IMR-90 (cell line): ENCODE results near the gene MAFF. TPM values are rescaled to one million over a fixed set of nuclear protein-coding genes. Genes with fewer than 3 reads are reported as not detected.
A peak's percentile ranks its signal among the peaks of the same experiment; 100 is the strongest.

Experiments
- ATAC-seq: fragments of 200-7000 bp; cut with Tn5 transposase; 2 replicates; pipeline ENCODE4 v1.9.1; 2020; ENCODE audit warnings: low read depth, mild to moderate bottlenecking, moderate library complexity
- BruUV-seq: library from RNA; stranded (reverse); fragments of 400-500 nt; replicated peaks from 2 replicates; lab custom pipeline; 2021; lab: Mats Ljungman, UMichigan
- CTCF ChIA-PET: fragments of 300-600 bp; formaldehyde crosslinking; extraction: SDS; loops from one replicate; lab custom pipeline; 2021; ENCODE audit warnings: antibody characterized with exemption; lab: Yijun Ruan, JAX
- POLR2A ChIA-PET: fragments of 300-600 bp; sonication (Branson Sonifier 250); formaldehyde crosslinking; loops from one replicate; lab custom pipeline; 2022; ENCODE audit warnings: antibody characterized with exemption; ENCODE audit not compliant: unreplicated experiment; lab: Charles Lee
- DNase-seq: peaks from one replicate; pipeline ENCODE4 v3.0.0; 2013
- H2AFZ ChIP-seq: replicated peaks from 2 replicates; pipeline ENCODE3; 2013; ENCODE audit warnings: low read length, mild to moderate bottlenecking; ENCODE audit not compliant: poor library complexity
- H2AK5ac ChIP-seq: 2 replicates; pipeline ENCODE4 v1.6.1; 2013; ENCODE audit warnings: low read depth, low read length, inconsistent platforms
- H2AK9ac ChIP-seq: replicated peaks from 2 replicates; pipeline ENCODE3; 2013; ENCODE audit warnings: mild to moderate bottlenecking, low read depth, low read length, moderate library complexity; ENCODE audit not compliant: poor library complexity
- H2BK120ac ChIP-seq: 2 replicates; pipeline ENCODE4 v1.6.1; 2013; ENCODE audit warnings: low read depth, low read length, inconsistent platforms
- H2BK15ac ChIP-seq: 3 replicates; pipeline ENCODE4 v1.6.1; 2013; ENCODE audit warnings: low read depth, low read length, inconsistent platforms
- H2BK20ac ChIP-seq: 2 replicates; pipeline ENCODE4 v1.6.1; 2013; ENCODE audit warnings: low read depth, mild to moderate bottlenecking, inconsistent platforms, low read length, moderate library complexity
- H2BK5ac ChIP-seq: 2 replicates; pipeline ENCODE4 v1.6.1; 2013; ENCODE audit warnings: mild to moderate bottlenecking, low read depth, low read length, inconsistent platforms; ENCODE audit not compliant: poor library complexity, severe bottlenecking
- H3K14ac ChIP-seq: replicated peaks from 2 replicates; pipeline ENCODE4 v1.6.1; 2013; ENCODE audit warnings: low read depth, low read length, inconsistent platforms
- H3K18ac ChIP-seq: 2 replicates; pipeline ENCODE4 v1.6.1; 2013; ENCODE audit warnings: low read depth, low read length, control low read depth
- H3K23ac ChIP-seq: 2 replicates; pipeline ENCODE4 v1.6.1; 2013; ENCODE audit warnings: low read depth, low read length, inconsistent platforms
- H3K27ac ChIP-seq: 2 replicates; pipeline ENCODE4 v1.5.1; 2013; ENCODE audit warnings: mild to moderate bottlenecking, control low read depth, low read length; ENCODE audit not compliant: insufficient read depth
- H3K27me3 ChIP-seq: 2 replicates; pipeline ENCODE4 v1.6.1; 2013; ENCODE audit warnings: low read length; ENCODE audit not compliant: control insufficient read depth, insufficient read depth
- H3K36me3 ChIP-seq: 2 replicates; pipeline ENCODE4 v1.6.1; 2013; ENCODE audit warnings: low read length, mixed read lengths; ENCODE audit not compliant: control insufficient read depth, insufficient read depth
- H3K4ac ChIP-seq: 2 replicates; pipeline ENCODE4 v1.6.1; 2013; ENCODE audit warnings: low read depth, low read length, inconsistent platforms
- H3K4me1 ChIP-seq: 2 replicates; pipeline ENCODE4 v1.6.1; 2013; ENCODE audit warnings: low read length, mixed read lengths; ENCODE audit not compliant: control insufficient read depth, insufficient read depth
- H3K4me2 ChIP-seq: 2 replicates; pipeline ENCODE4 v1.6.1; 2013; ENCODE audit warnings: low read depth, mild to moderate bottlenecking, control low read depth, low read length, moderate library complexity
- H3K4me3 ChIP-seq: 2 replicates; pipeline ENCODE4 v1.5.1; 2013; ENCODE audit warnings: low read depth, mild to moderate bottlenecking, control low read depth, low read length, moderate library complexity; ENCODE audit not compliant: insufficient read depth
- H3K56ac ChIP-seq: 2 replicates; pipeline ENCODE4 v1.6.1; 2013; ENCODE audit warnings: low read length, inconsistent platforms; ENCODE audit not compliant: insufficient read depth; ENCODE audit errors: extremely low read depth
- H3K79me1 ChIP-seq, 2 experiments: 2 replicates each; pipeline ENCODE4 v1.6.1; 2013; ENCODE audit warnings: low read length in 2 of 2, inconsistent platforms in 1 of 2, low read depth in 1 of 2
- H3K9ac ChIP-seq: 2 replicates; pipeline ENCODE4 v1.6.1; 2013; ENCODE audit warnings: low read depth, low read length, control low read depth
- H3K9me1 ChIP-seq: 2 replicates; pipeline ENCODE4 v1.6.1; 2013; ENCODE audit warnings: low read length, inconsistent platforms; ENCODE audit not compliant: insufficient read depth
- H3K9me3 ChIP-seq: 2 replicates; pipeline ENCODE4 v1.6.1; 2013; ENCODE audit warnings: low read length; ENCODE audit not compliant: control insufficient read depth, insufficient read depth
- H4K20me1 ChIP-seq: 2 replicates; pipeline ENCODE4 v1.6.1; 2013; ENCODE audit warnings: low read length, inconsistent platforms; ENCODE audit not compliant: insufficient read depth
- H4K5ac ChIP-seq: 2 replicates; pipeline ENCODE4 v1.6.1; 2013; ENCODE audit warnings: mild to moderate bottlenecking, low read depth, low read length, control low read depth
- H4K8ac ChIP-seq, 2 experiments: 2 replicates each; pipeline ENCODE4 v1.6.1; 2013; ENCODE audit warnings: low read depth in 2 of 2, low read length in 2 of 2, control low read depth in 1 of 2, inconsistent platforms in 1 of 2
- H4K91ac ChIP-seq: 2 replicates; pipeline ENCODE4 v1.6.1; 2013; ENCODE audit warnings: low read depth, low read length, inconsistent platforms; ENCODE audit not compliant: insufficient read depth
- BHLHE40 ChIP-seq: fragments of 150-350 bp; IDR thresholded peaks from 2 replicates; pipeline ENCODE4 v1.6.1; 2016; ENCODE audit warnings: mild to moderate bottlenecking, low read depth, low read length
- CEBPB ChIP-seq: IDR thresholded peaks from 2 replicates; pipeline ENCODE4 v1.6.1; 2012; ENCODE audit warnings: low read depth, low read length, improper control_type of control experiment
- CTCF ChIP-seq: conservative IDR thresholded peaks from 2 replicates; pipeline ENCODE4 v1.5.1; 2012; ENCODE audit warnings: mild to moderate bottlenecking, low read depth, low read length, improper control_type of control experiment
- FOS ChIP-seq: fragments of 150-350 bp; IDR thresholded peaks from 2 replicates; pipeline ENCODE4 v1.6.1; 2016; ENCODE audit warnings: low read depth, low read length
- MAFK ChIP-seq: IDR thresholded peaks from 2 replicates; pipeline ENCODE4 v1.6.1; 2012; ENCODE audit warnings: low read depth, low read length, improper control_type of control experiment
- MAZ ChIP-seq: IDR thresholded peaks from 2 replicates; pipeline ENCODE4 v1.6.1; 2012; ENCODE audit warnings: low read depth, mild to moderate bottlenecking, low read length, improper control_type of control experiment, moderate library complexity, borderline replicate concordance
- MXI1 ChIP-seq: IDR thresholded peaks from 2 replicates; pipeline ENCODE4 v1.6.1; 2012; ENCODE audit warnings: low read depth, mild to moderate bottlenecking, low read length, moderate library complexity, borderline replicate concordance
- NFE2L2 ChIP-seq: fragments of 150-350 bp; IDR thresholded peaks from 2 replicates; pipeline ENCODE4 v1.6.1; 2016; ENCODE audit warnings: low read depth, mild to moderate bottlenecking, low read length
- RAD21 ChIP-seq: IDR thresholded peaks from 2 replicates; pipeline ENCODE4 v1.6.1; 2012; ENCODE audit warnings: low read length, improper control_type of control experiment
- RCOR1 ChIP-seq: IDR thresholded peaks from 2 replicates; pipeline ENCODE4 v1.6.1; 2012; ENCODE audit warnings: mild to moderate bottlenecking, low read length, improper control_type of control experiment; ENCODE audit not compliant: insufficient replicate concordance
- RFX5 ChIP-seq: IDR thresholded peaks from 2 replicates; pipeline ENCODE4 v1.8.0; 2012; ENCODE audit warnings: low read depth, mild to moderate bottlenecking, low read length, moderate library complexity
- SMC3 ChIP-seq: fragments of 150-350 bp; IDR thresholded peaks from 2 replicates; pipeline ENCODE4 v1.6.1; 2016; ENCODE audit warnings: low read depth, mild to moderate bottlenecking, antibody characterized with exemption, low read length, moderate library complexity
- WGBS, 2 experiments: methylation state at CpG; one replicate each; pipeline versions ENCODE4 v1.1.5 to v1.1.7; 2013; ENCODE audit warnings: missing lambda C conversion rate in 2 of 2; ENCODE audit not compliant: insufficient read length in 1 of 2; ENCODE audit errors: extremely low coverage in 2 of 2; 5-methylcytosine and 5-hydroxymethylcytosine counted together
- dilution Hi-C: fragments of 300-500 bp; cut with HindIII; formaldehyde crosslinking; loops from one replicate; pipeline ENCODE4 v1.14.3; 2018; ENCODE audit warnings: low sequenced_read_pairs; ENCODE audit not compliant: unreplicated experiment
- in situ Hi-C: fragments of 300-500 bp; cut with MboI; formaldehyde crosslinking; loops from 3 replicates; pipeline ENCODE4 v1.14.3; 2019; ENCODE audit warnings: low sequenced_read_pairs, inconsistent platforms, mixed read lengths
- intact Hi-C: fragments of 100-400 bp; cut with micrococcal nuclease; formaldehyde crosslinking; loops from 2 replicates; pipeline ENCODE4 v1.10.0; 2022
- polyA plus RNA-seq, 3 experiments: library from polyadenylated mRNA; depleted of rRNA; stranded (reverse); fragments of >200 nt; gene quantifications; 2 replicates each; pipeline ENCODE4 v1.2.3, GENCODE V29; 2012; ENCODE audit warnings: low replicate concordance in 1 of 3
- total RNA-seq: library from RNA; depleted of rRNA; stranded (reverse); fragments of >200 nt; gene quantifications from 2 replicates; pipeline ENCODE4 v1.2.3, GENCODE V29; 2012
- TF ChIP-seq, protein P1 (sequence below): fragments of 150-350 bp; IDR thresholded peaks from 2 replicates; pipeline ENCODE4 v1.6.1; 2017; ENCODE audit warnings: mild to moderate bottlenecking, antibody characterized with exemption, low read length, low read depth
- TF ChIP-seq, protein P2 (sequence below): fragments of 150-350 bp; IDR thresholded peaks from 2 replicates; pipeline ENCODE4 v1.6.1; 2016; ENCODE audit warnings: low read depth, mild to moderate bottlenecking, low read length, moderate library complexity, borderline replicate concordance

The MAFF gene
- total and polyA plus RNA-seq, 2 of the 4 experiments (the other 2 are of a cell fraction) = 18.3 to 25.9 TPM

- no TSS peak for BruUV-seq
- Histone ChIP-seq H2AK5ac (peak overlapping the region; percentile 84; the same call in 1 of the 2 replicates), H2AK9ac (peak overlapping the region; percentile 91), H3K4me1 (peaks cover 19% of the 10 kb centered on the region), H3K4ac (peak overlapping the region; percentile 64), H3K4me2 (no peak overlapping the region), H2BK20ac (peak overlapping the region; percentile 46; the same call in 1 of the 2 replicates), H2BK15ac (0 out of 3 replicates have a peak overlapping the region, but pooled peaks have one; percentile 43), H4K91ac (0 out of 2 replicates have a peak overlapping the region, but pooled peaks have one; percentile 21), H3K23ac (peak overlapping the region; percentile 72), H4K20me1 (no peaks in the 10 kb centered on the region), H2AFZ (peak overlapping the region; percentile 86), H3K79me1 (no peaks in the 10 kb centered on the region), H3K4me3 (no peak overlapping the region), H3K27me3 (no peaks in the 10 kb centered on the region), H4K5ac (peak overlapping the region; percentile 77; the same call in 1 of the 2 replicates), H2BK5ac (no peak overlapping the region), H3K18ac (peak overlapping the region; percentile 65), H3K36me3 (no peaks in the 10 kb centered on the region), H4K8ac (peak overlapping the region; percentile 48 to 80; a peak in 3 of 4 replicates), H3K9me3 (no peaks in the 10 kb centered on the region), H3K9me1 (peaks cover 14% of the 10 kb centered on the region), H3K14ac (peak overlapping the region; percentile 64), H2BK120ac (peak overlapping the region; percentile 52), H3K9ac (no peak overlapping the region), H3K27ac (no peak overlapping the region), H3K56ac (no peak overlapping the region)
- in situ Hi-C loops (no loop called here), intact Hi-C loops (no loop called here), dilution Hi-C loops (no loop called here)
- ChIA-PET POLR2A (no interaction called here), CTCF (interaction anchor here (0.7 kb wide), 1 partner anchor 748 kb away, joined by 4 read pairs; no protein-coding TSS in a partner anchor)
- 69% methylated on average over 6 of the region's 10 CpGs; no CpG with 5 or more reads in 1 of the 2 experiments for WGBS, 2 experiments
- peak; percentile 52 for ATAC-seq
- DNase-seq = no peak
- TF ChIP-seq RFX5 (no peak), RAD21 (no peak), SMC3 (no peak), RCOR1 (no peak), MXI1 (no peak), CEBPB (no peak), CTCF (no peak), BHLHE40 (no peak), FOS (no peak), MAFK (no peak), NFE2L2 (no peak), MAZ (no peak)
- TF ChIP-seq, protein P1, sequence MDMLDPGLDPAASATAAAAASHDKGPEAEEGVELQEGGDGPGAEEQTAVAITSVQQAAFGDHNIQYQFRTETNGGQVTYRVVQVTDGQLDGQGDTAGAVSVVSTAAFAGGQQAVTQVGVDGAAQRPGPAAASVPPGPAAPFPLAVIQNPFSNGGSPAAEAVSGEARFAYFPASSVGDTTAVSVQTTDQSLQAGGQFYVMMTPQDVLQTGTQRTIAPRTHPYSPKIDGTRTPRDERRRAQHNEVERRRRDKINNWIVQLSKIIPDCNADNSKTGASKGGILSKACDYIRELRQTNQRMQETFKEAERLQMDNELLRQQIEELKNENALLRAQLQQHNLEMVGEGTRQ = no peak
- TF ChIP-seq, protein P2, sequence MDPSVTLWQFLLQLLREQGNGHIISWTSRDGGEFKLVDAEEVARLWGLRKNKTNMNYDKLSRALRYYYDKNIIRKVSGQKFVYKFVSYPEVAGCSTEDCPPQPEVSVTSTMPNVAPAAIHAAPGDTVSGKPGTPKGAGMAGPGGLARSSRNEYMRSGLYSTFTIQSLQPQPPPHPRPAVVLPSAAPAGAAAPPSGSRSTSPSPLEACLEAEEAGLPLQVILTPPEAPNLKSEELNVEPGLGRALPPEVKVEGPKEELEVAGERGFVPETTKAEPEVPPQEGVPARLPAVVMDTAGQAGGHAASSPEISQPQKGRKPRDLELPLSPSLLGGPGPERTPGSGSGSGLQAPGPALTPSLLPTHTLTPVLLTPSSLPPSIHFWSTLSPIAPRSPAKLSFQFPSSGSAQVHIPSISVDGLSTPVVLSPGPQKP = no peak
These were observed 9.9 kb upstream of the MAFF start for GRCh38 chr22:38191731-38192474.
